Measurements from ENCODE around the gene MSRB3.

The MSRB3 gene

DNA sequence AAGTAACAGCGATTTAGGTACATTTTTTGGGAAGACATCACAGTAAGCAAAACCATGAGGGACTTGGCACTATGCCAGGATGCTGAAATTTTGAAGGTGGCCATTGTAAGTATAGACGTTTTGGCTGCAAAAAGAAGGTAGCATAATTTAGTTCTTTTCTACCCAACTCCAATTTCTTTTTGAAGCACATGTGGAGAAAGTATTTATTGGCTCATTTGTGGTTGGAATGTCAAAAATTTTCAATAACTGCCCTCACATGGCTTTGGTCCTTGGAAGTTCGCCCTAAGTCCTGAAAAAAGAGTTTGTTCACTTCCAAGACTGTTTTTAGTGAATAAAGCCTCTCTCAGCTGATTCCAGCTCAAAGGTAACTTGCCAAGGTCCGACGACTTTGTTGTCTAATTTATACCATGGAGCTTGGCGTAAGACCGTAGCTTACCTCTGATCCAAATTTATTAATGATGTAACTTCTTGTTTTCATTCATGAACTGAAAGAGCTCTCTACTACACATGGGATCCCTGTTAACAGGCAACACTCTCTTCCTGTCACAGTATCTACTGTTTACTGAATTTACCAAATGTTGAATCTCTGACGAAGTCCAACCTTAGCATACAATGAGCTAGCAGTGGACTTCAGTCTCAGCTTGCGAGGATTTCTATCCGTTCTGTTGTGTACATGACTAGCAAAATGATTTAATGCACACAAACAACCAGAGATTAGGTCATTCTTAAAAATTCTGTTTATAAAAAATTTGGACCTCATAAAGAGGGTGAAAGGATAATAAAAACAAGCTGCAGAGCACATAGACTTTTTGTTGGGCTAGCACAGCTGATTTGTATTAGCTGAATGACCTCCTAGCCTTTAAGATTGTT is 49.0 kb downstream of the MSRB3 start:
- DNase-seq, result no peak

DNA sequence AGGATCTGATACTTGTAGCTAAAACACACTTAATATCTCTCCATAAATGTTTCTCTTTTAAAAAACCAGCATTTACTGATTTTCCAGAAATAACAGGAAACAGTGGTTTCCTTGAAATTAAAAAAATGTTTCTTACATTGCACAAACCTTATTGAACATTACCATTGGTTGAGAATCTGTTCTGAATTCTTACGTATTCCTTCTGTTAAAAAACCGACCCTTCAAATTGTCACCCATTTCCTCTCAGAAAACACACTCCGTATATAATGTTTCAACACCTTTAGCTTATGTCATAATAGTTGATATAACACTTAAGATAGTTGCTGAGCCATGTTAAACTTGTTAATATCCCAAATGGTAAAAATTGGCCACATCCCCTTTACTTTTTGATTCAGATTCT is 51.2 kb downstream of the MSRB3 start:
- no peak for DNase-seq

DNA sequence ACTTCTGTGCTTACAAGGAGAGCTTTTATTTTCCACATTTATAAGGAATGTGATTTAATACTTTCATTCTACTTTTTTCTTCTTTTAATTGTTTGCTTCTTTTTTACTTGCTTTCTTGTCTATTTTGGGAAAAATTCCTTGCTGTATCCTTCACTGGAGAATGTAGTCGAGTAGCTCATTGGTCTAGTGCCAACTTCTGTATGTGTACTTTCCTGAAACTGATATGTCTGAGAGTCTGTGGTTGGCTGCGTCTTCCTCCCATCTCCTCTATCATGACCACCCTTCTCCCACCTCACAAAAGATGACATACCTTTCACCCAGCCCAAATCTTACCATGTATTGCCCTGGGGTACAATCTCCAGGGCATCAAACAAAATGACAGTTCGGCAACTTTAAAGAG is 51.8 kb downstream of the MSRB3 start:
- DNase-seq, result no peak

DNA sequence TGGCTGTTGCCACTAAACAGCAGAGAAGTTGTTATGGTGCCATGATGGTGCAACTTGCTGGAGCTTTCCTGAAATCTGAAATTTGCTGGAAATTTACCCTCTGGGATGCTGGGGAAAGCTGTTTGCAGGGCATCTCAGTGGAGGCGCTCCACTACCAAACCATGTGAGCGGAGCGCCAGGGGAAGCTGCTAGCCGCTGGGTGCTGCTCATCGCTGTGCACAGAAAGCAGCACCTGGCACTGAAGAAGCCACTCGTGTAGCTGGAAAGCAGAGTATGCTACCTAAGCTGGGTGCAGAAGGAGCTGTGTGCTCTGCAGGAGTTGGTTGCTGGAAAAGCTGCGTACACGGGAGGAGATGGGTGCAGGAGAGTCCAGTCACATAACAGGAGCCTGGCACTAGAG is 53.0 kb downstream of the MSRB3 start:
- DNase-seq, result no peak

DNA sequence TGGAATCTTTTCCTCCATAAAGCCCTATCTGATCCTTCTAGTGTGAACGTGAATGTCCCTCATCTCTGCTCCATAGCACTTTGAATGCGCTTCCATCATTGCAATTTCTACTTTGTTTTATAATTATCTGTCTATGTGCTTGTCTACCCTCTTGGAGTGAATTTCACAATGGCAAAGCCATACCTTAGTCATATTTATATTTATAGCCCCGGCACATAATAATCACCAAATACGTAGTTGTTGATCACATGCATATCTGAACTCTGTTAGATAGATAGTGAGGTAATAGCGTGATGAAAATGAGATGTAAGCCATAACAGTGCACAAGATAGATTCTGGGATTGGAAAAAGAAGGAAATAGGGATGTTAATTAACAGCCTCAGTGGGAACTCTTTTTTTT is 55.2 kb downstream of the MSRB3 start:
- DNase-seq, result no peak

DNA sequence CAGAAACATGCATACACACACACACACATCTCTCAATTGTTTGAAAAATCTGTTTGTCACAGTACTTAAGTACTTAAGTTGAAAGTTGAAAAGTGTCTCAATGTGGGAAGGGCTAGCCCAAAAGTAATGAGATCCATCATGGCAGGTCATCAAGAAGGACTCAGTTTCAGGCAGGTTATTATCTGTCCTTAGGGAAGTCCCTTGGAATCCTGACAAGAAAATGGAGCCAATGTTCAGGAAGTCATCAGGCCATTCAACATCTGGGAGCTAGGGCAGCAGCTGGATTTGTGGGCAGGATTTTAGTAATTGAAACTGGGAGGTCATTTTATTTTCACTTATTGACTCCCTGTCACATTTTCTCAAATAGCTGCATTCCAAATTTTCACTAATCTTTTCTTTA is 56.0 kb downstream of the MSRB3 start:
- DNase-seq, result no peak

DNA sequence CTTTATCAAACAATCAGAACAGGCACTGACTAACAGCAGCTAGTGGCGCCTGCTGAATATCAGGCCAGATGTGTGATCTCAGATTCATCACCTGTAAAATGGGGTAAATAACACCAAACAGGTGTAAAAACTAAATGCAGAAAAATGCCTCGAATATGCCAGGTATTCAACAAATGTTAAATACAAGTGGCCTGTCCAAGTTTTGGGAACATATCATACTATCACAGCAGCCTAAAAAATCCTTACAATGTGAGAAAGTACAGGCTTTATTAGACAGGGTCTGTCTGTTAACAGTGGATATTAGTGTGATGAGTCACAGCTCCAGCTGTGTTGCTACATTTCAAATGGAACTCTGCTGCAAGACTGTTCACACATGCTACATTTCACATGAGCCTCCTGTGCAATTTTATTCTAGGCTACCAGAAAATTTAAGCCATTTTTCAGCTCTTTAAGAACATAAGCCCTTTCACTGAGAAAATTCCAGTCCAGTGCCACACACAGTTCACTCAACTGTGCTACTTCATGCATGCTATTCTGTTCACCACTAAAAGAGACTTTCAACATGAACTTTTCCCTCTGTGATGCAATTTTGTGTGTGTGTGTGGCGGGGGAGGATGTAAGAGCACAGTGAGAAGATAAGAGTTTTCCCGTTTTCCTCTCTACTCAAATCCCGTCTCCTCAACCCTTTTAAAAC is 56.7 kb downstream of the MSRB3 start:
- no peak for DNase-seq

DNA sequence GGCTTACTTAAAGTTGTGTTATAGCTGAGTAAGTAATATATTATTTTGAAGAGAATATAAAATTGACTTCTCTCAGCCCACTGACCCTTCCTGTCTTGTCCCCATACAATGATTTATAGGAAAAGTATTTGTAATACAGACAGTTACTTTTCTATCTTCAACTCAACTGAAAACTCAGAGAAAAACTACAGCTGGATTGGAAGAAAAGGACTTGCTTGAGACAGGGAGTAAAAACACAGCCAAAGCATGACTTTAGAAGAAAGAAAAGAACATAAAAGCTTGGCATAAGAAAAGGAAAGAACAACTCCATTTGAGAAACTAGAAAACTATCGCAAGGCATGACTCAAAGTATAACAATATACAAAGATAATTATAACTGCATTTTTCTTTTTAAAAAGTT is 57.5 kb downstream of the MSRB3 start:
- DNase-seq, result no peak

DNA sequence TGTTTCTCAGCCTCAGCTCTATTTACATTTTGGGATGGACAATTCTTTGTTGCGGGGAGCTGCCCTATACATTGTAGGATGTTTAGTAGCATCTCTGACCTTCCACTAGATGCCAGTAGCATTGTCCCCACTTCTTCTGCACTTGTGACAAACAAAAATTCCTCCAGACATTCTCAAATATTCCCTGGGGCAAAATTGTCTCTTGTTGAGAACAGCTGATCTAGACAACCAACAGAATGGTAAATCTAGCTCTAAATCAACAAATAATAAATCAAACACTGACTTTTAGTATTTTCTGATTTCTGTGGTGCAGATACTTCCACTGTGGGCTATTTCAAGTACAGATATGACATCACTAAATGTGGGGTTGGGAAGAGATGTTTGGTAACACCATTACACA is 60.7 kb downstream of the MSRB3 start:
- no peak for DNase-seq

DNA sequence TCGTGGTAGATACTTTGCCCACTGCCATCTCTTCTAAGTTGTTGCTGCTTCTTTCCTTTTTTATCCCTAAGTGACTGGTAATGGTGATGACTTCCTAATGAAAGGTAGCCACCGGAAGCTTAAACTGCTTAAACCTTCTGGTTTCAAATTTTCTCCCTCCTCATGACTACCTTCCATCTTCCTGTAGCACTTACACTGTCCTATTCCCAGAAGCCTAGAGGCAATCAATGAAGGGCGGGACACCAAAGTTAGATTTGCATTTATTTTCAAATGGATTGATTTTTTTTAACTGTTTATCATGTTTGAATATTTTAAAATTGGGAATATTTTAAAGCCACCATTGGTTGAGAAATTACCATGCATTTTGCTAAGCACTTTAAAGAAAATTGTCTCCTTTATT is 64.7 kb downstream of the MSRB3 start:
- no peak for DNase-seq

DNA sequence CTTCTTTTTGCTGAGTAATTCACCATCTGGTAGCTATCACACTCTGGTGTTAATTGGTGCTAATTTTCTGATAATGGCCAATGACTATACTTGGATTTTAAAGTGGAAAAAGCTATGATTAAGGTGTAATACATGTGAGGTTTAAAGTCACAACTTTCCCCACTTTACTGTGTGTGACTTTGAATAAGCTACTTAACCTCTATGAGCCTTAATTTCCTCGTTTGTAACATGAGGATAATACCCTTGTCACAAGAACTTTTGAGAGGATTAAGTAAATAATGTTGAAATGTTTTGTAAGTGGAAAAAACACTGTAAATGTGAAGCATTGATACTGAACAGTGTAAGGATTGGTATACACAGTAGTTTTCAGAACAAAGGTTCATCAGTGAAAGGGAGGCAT is 65.3 kb downstream of the MSRB3 start:
- no peak for DNase-seq

DNA sequence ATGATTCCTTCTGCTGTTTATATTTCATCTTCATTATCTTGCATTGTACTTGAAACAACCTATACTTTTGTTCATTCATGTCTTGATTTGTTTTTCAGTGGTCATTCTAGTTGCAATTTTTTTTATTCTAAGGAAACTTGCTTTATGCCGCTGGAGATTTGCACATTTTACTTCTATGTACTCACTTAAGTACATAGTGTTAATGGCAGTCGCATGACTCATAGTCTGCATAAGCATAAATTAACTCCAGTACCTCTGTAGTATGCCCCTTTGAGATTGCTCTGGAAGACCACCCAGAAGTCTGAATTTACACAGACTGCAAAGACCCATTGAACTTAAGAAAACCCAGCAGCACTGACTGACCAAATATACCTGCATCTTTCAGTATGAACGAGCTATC is 77.0 kb downstream of the MSRB3 start:
- no peak for DNase-seq

DNA sequence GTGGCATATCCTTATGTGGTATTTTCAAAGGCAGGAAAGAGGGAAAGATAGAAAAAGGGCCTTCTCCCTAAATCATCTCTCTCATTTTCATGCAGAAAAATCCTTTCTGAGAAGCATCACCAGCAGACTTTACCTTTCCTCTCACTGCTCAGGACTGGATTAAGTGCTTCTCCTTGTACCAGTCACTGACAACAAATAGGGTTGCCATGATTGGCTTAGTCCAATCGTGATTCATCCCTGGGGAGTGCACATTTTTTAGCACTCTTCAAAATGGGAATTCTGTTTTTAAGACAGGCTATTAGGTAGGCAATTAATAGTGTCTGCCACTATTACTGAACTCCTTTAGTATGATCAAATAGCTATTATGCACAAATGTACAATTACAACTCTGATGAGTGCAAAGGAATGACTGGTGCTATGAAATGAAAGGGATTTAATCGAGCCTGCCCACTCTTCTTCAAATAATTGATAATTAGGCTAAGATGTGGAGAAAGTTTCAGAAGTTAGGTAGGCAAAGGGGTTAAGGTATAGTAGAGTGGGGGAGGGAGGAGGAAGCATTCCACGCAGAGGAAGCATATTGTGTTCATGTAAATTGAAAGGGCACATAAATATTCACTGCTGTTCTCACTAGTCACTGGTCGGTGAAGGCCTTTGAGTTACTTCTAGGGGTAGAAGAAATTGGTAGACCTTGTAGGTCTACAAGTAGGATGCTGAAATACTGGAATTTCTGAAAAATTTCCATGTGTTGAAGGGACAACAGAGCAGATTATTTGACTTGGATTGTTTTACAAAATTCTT is 84.0 kb downstream of the MSRB3 start:
- no peak for DNase-seq

DNA sequence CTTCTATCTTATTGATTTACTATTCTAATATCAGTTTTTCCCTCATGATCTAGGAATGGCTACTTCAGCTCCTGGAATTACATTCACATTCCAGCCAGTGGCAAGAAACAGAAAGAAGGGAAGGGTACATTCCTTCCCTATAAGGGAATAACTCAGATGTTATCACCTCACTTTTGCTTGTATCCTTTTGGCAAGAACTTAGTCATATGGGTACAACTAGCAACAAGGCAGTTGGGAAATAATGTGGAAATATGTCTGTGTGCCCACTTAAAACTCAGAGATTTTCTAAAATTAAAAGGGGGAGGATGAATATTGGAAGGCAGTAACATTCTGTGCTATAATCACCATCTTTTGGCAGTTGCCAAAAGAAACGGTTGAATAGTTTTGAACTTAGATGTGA is 85.6 kb downstream of the MSRB3 start:
- DNase-seq, result no peak

DNA sequence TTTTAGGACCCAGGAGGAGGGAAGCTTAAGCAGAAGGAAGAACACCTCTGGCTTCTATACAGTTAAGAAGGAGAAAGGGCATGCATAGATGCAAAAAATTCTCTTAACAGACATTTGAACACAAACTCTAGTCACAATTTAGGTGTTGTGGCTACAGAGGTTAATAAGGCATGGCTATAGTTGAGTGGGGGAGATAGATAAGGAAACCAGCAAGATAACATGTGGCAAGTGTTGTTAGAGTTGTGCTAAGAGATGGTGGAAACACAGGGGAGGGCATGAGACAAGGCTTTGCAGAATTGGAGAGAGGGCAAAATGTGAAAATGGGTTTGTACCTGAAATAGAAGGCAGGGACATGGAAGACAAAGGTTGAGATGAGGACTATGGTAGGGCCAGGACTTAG is 88.9 kb downstream of the MSRB3 start:
- no peak for DNase-seq

DNA sequence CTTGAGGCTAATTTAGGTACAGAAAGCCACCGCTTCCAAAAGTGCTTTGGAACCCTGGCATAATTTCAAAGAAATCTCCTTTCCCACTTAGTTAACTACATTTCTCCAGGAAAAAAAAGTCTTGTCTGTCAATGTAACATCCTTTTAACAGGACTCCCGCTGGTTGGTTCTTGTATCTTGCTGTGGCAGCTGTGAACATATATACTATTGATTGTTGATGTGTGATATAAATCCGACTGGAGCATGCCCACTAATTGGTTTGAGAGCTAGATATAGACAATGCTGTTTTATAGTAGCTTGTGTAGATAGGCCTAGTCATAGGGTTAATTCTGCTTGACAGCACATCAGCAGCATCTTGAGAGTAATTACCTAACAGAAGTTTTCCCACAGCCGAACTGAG is 89.6 kb downstream of the MSRB3 start:
- no peak for DNase-seq

DNA sequence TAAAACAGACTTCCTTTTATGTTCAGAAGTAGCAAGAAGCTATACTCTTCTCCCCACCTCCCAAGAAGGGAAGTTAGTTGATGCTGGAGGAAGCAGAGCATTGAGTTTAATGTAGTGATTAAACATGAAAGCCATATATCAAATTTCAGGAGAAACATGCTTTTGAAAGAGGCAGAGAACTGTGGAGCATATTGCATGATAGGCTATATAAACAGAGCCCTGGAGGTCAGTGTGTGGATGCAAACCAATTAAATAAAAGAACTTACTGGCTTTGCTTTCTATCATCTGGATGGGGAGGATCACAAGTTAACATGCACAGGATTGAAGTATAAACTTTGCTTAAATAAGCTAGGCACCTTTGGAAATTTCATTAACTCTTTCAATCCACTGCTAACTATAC is 94.1 kb downstream of the MSRB3 start:
- no peak for DNase-seq

DNA sequence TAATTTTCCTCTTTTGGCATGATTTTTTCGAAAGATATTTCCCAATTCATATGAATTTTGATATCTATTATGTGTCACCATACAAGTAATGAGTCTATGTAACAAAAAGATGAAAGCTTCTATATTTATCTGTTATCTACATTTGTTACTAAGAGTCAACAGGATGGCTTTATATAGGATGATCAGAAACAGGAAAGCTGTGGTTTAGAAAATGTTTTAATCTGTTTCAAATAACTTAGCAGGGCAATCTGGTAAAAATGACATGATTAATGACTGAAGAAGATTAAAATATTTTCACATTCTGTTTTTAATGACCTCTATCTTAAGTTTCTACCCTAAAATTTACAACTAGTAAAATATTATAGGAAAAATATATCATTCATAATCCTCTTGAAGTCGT is 105.8 kb downstream of the MSRB3 start:
- DNase-seq, result no peak

DNA sequence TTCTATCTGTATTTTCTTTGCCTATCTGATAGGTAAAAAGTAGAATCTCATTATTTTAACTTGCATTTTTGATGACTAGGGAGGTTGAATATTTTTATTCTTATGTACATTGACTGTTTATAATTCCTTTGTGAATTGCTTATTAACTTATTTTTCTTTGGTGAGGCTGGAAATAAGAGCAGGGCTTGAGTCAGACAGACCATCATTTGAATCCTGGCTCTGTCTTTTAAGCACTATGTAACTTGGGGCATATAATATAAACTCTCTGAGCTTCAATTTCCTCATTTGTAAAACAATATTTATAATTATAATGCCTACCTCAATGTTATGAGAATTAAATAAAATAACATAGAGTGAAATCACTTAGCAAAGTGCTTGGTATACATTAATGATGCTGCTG is 108.9 kb downstream of the MSRB3 start:
- DNase-seq, result no peak

DNA sequence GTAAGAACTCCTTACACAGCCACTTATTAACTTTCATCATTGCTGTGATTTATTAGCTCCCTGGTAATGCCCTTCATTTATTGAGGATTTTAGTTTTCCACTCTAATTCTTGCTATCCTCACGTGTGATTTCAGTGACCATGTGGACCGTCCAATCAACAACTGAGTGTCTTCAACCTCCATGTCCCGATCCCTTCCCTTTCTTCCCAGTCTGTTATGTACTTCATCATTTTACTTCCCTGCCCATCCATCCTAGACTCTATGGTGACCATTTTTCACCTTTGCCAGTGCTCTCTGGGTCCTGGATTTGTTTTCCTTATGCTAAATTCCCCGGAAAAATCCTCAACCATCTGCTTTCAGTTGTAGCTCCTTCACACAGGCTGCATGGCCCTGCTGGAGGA is 111.0 kb downstream of the MSRB3 start:
- DNase-seq, result no peak

DNA sequence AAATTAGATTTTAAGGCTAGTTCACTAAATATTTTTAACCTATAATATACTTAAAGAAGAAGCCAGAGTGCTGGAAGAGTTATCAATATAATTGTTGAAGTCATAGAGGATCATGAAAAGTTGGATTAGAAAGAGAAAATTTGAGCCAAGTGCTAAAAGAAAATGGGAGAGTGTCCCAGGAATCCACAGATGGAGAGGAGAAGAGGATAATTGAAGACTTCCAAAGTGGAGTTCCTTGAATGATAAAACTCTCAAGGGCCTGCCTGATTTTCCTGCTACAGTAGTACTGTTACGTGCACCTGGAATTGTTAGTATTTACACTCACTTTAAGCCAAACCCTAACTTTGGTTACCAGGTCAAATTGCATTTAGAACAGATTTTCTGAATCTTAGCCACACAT is 113.2 kb downstream of the MSRB3 start:
- DNase-seq, result no peak

DNA sequence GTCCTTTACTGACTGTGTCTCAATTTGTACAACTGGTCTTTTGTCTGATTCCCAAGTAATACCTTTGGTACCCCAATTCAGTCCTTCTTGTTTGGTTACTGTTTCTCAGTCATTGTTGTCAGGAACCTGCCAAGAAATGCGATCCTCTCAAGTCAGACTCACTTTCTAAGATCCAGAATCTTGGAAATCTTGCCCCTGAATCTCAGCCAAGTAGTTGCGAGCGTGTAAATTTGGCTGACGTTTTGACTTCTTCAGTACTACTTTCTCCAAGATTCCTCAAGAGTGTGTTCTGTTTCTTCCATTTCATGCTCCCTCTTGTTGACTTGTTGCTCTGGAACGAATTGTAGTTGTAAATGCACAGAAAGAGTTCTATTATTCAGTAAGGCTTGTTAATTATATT is 114.0 kb downstream of the MSRB3 start:
- DNase-seq, result no peak

DNA sequence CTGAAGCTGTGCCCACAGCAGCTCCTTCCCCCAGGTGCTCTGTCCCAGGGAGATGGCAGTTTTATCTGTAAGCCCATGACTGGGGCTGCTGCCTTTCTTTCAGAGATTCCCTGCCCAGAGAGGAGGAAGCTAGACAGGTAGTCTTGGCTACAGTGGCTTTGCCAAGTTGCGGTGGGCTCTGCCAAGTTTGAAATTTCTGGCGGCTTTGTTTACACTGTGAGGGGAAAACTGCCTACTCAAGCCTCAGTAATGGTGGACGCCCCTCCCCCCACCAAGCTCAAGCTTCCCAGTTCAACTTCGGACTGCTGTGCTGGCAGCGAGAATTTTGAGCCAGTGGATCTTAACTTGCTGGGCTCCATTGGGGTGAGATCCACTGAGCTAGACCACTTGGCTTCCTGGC is 124.7 kb downstream of the MSRB3 start:
- DNase-seq, result no peak

Data from activated effector memory CD4-positive, alpha-beta T cell treated with Interleukin-2 at 50 U/mL for 16 hours (primary cell).